Right renal pelvis (tissue), 4 donors: Measurements from ENCODE around the gene CNPY2. TPM values are rescaled to one million over a fixed set of nuclear protein-coding genes. Genes with fewer than 3 reads are reported as not detected.
"Not testable (repeated sequence)": the region's sequence is repeated elsewhere in the genome, so short reads cannot be mapped to it uniquely, and the experiment has no call there.

Experiments used
- DNase-seq, 4 donors: peaks; one replicate each; pipeline ENCODE4 v3.0.0-alpha.2; 2013; ENCODE audit warnings: low read depth in 4 of 4, low spot score in 3 of 4, missing footprints in 1 of 4
- polyA plus RNA-seq, 4 donors: library from polyadenylated mRNA; unstranded; fragments of 120-200 nt; gene quantifications; one replicate each; pipeline ENCODE4 v1.2.1, GENCODE V29; 2013; ENCODE audit not compliant: insufficient read length in 4 of 4

CNPY2 gene
- polyA plus RNA-seq, result 100 to 1,000 TPM; 145 to 167 (median 153) TPM

DNA sequence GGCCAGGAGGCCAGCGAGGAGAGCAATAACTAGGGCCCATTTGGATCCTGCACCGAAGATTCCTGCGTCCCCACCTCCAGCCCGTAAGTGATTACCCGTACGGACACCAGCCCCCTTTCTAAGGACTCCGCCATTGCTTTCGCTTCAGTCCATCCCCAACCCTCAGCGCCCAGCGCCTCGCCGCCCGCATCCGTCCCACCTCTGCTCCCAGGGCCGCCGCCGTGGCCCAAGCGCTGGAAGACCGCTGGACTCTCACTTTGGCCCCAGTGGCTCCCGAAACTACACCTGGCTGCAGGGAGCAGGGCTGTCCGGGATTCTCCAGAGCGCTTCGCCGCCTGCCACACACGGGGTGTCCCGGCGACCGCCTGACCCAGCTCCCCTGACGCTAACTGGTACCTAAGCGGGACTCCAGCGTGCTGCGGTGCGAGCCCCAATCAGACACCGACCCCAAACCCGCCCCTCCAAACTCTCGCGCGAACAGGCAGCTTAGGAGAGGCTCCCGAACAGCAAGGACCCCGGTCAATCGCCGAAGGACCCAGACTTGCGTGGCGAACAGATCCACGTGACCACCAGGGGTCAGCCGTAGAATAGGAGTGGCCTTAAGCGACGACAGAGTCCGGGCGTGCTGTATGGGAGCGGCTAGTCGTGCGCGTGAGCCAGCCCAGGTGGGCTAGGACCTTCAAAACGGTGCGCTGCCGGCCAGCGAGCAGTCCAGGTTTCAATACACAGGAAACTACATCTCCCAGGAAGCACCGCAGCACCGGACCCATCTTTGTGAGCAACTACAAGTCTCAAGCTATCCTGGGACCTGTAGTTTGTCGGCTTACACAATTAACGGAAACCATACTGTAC lies at the start of gene CNPY2:
Gene CNPY2 (minus strand): TSS at position 367 of the 852 bp plus-strand sequence. CDS start 771 bp downstream, outside the sequence.
- DNase-seq, result peak; percentile 91 to 97 (median 94)

DNA sequence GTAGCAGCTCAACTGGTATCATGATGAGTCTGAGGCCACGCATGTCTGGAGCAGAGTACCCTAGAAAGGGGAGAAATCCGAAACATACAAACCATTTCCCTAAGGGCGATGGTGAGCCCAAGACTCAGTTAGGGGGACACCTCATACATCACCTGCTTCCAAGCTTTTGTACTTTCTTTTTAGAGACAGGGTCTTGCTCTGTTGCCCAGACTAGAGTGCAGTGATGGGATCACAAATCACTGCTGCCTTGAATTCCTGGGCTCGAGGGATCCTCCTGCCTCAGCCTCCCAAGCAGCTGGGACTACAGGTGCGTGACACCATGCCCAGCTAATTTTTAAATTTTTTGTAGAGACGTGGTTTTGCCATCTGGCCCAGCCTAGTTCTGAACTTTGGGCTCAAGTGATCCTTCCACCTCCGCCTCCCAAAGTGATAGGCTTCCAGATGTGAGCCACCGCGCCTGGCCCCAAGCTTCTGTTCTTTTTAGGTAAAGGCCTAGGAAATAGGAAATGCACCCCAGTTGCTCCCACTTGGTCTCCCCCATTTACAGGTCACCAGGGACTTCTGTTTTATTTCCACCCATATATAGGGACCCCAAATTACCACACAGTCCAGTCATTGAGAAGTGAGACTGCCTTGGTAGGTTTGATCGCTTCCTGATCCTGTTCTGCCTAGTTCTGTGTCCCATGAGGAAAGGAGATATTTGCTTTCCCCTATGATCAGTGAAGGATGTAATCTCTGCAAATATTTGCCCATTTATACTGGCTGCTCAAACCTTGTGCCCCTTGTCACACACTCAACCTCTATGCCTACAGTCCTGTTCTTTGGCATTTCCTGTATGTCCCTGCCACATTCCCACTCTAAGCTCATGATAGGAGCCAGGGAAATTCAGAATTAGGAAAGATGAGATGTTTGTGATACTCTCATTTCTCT lies 46.6 kb upstream of the CNPY2 start, which contains the start of gene APOF:
Gene APOF (minus strand): TSS at position 728 of the 930 bp plus-strand sequence. CDS start 112 bp downstream, at position 616.
- DNase-seq, result no peak

DNA sequence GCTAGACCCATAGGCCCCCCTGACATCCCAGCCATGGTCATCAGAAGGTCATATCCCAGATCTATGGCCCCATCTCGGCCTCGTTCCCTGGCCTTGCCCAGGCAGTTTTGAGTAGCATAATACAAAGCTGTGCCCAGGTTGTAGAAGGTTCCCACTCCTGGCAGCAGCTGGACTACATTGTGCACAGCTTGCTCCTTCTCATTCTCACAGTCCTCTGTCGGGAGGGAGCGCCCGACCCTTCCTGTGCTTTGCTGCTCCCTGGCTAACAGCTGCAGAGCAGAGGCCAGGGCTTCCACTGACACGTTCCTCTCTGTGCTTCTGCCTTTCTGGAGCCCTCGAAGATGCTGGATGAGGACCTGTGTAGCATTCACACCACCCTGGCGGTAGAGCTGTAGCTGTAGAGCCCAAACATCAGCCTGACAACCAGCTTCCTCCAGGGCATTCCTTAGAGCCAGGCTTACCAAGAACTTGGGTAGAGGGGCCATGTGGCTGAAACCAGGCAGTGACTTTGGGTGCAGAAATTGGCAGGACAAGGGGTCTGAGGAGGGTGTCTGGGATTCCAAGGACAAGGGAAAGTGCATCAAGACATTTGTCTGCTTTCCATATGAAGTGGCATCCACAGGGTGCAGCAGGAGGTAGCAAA lies 45.8 kb upstream of the CNPY2 start:
- no peak for DNase-seq

DNA sequence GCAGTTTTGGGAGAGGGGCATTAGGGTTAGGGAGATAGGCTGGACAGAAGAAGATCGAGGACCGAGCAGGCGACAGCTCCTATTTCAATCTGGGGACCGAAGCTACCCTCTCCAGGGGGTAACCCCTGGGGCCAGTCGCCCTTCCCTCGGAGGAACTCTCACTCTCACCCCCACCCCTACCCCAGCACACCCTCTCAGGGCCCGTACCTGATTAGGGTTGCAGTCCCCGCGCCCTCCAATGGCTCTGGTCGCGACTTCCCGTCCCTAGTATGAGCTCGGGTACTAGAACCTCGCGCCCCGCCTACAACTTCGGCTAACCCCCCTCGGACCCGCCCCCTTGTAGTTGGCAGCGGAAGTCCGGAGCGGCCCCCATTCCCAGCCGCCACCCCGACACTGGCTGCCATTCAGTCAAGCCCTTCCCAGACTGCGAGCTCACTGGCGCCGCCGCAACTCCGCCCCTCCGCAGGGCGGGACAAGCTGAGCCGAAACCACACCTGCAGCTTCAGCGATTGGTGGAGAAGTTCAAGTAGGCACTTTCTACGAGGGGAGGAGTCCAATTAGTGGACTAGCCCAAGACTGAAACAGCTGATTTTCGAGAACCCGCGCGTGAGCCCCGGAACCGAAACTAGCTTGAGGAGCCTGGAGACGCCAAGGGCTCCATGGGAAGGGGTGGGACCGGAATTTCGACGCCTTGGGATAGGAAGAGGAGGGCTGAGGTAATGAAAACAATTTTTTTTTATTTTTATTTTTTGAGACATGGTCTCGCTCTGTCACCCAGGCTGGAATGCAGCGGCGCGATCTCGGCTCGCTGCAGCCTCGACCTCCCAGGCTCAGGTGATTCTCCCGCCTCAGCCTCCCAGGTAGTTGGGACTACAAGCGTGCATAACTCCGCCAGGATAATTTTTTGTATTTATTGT lies 44.3 kb upstream of the CNPY2 start, which contains the start of gene STAT2:
Gene STAT2 (minus strand): TSS at position 257 of the 917 bp plus-strand sequence. CDS start 3,536 bp downstream, outside the sequence.
- peak; percentile 93 to 99 (median 99) for DNase-seq

DNA sequence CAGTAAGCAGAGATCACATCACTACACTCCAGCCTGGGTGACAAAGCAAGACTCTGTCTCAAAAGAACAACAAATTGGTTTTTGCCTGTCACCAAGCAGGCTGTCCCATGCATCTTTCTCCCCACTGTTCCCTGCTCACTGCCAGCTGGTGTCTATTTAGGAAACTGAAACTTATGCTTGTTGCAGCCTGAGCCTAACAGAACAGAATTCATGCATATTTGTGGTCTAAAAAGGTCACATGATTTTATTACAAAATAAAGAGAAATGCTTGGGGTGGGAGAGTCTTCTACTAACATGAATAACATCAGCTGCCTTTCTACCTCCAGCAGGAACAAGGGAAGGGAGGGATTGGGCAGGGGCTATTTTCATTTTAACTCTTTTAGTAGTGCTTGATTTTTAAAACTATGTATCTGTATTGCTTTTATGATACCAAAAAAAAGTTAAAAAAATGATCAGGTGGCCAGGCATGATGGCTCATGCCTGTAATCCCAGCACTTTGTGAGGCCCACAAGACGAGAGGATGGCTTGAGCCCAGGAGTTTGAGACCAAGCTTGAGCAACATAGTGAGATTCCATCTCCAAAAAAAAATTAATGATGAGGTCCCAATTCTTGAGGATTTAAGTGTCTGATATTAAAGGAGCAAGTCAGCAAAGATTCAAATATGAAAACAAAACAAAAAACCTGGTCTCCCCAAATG lies 43.2 kb upstream of the CNPY2 start:
- no peak for DNase-seq

DNA sequence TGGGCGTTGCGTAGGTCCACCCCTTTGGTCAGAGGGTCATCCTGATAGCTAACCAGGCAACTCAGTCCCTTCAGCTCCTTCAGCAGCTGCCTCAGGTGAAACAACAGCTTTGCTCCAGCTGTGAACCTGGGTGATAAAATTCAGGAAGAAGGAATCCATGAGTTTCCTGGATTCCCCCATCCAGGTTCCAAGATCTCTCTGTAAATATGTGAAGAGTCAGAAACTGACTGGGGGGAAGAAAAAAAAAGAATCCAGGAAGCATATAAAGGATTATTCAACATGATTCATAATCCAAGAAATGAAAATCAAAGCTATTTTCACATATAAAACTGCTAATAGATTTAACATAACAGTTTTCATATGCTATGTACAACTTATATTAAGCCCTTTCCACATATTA lies 35.5 kb upstream of the CNPY2 start:
- DNase-seq, result no peak

DNA sequence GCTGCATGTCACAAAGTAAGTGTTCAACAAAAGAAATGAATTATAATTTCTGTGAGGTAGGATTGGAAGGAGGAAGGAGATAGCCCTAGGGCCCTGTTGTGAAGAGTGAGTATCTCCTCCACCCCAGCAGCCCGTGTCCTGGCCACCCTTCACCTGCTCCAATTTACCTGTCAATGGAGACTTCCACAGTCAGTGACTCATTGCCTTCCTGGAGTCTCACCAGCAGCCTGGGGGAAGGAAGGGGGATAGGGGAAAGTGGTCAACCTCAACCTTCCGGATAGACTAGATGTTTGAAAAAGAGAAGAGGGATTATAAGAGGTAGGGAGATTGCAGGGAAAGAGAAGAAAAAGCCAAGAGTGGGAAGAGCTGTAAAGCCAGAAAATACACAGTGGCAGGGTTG lies 34.9 kb upstream of the CNPY2 start:
- DNase-seq, result no peak

DNA sequence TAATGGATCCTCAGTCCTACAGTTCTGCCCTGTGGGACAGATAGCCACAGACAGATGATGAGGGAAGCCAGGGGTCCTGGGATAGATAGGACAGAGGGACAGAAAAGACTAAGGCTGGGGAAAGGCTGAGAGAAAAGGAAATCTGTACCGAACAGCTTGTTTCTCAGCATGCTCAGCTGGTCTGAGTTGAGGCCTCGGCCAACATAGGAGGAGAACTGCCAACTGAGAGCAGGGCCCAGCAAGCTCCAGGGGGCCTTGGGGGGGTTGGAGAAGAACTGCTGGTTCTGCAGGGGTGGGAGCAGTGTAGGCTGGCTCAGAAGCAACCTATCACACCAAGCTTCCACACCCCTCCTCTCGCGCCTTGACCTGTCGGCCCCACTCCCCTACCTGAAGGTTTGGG lies 33.0 kb upstream of the CNPY2 start:
- DNase-seq, result no peak

DNA sequence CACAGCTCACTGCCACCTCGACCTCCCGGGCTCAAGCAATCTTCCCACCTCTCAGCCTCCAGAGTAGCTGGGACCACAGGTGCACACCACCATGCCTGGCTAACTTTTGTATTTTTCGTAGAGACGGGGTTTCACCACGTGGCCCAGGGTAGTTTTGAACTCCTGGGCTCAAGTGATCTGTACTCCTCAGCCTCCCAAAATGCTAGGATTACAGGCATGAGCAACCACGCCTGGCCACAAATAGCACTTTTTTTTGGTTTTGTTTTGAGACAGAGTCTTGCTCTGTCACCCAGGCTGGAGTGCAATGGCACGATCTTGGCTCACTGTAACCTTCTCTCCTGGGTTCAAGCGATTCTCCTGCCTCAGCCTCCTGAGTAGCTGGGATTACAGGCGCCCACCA lies 31.5 kb upstream of the CNPY2 start:
- DNase-seq, result not testable (repeated sequence)

DNA sequence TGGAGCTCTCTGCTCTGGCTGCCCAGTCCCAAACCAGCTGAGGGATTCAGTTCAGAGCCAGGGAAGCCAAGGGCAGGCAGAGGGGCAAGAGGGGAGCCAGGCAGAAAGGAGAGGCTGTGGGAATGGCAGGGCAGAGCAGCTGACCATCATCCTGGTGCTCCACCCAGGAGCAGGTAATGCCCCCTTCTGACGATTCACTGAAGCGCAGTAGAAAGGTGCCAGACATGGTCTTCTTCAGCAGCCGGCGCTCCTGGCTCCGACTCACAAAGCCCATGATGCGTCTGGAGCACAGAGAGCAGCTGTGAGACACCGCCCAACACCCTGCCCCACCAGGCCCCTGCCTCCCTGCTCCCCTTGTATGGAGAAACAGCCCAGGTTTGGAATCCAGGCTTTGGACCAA lies 30.9 kb upstream of the CNPY2 start:
- DNase-seq, result no peak

DNA sequence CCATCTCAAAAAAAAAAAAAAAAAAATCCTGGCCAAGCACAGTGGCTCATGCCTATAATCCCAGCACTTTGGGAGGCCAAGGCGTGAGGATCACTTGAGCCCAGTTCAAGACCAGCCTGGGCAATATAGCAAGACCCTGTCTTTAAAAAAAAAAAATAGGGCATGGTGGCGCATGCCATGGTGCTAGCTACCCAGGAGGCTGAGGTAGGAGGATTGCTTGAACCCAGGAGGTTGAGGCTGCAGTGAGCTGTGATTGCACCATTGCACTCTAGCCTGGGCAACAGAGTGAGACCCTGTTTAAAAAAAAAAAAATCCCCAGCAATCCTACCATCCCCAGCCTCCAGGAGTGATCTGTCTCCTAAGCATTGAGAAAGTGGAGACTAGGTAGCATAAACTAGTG lies 26.5 kb upstream of the CNPY2 start:
- DNase-seq, result not testable (repeated sequence)

DNA sequence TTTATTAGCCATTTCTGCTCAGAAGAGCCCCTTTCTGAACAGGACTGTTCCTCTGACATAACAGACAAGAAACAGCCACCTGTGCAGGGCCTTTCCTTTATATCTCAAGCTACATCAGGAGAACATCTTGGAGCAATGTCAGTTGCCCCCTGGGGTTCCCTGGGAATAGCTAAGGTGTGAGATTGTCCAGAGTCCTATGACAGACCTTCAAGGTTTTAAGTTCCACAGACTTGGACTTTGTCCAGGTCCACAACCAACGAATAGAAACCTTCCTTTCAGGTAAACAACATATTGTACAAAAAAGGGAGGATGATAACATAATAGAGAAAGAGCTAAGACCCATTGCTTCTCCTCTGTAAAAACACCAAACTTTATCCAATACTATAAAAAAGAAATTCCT lies 25.8 kb upstream of the CNPY2 start:
- DNase-seq, result no peak

DNA sequence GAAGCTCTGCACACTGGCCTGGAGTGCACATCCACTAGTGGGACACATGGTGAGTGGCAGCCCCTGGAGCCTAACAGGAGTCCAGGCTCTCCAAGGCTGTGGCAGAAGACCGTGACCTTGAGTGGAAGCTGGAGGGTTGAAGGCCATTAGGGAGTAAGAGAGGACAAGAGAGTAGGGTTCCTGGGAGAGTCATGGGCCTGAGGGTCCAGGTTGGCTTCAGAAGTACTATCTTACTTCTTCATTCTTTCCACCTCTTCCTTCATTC lies 23.3 kb upstream of the CNPY2 start:
- no peak for DNase-seq

DNA sequence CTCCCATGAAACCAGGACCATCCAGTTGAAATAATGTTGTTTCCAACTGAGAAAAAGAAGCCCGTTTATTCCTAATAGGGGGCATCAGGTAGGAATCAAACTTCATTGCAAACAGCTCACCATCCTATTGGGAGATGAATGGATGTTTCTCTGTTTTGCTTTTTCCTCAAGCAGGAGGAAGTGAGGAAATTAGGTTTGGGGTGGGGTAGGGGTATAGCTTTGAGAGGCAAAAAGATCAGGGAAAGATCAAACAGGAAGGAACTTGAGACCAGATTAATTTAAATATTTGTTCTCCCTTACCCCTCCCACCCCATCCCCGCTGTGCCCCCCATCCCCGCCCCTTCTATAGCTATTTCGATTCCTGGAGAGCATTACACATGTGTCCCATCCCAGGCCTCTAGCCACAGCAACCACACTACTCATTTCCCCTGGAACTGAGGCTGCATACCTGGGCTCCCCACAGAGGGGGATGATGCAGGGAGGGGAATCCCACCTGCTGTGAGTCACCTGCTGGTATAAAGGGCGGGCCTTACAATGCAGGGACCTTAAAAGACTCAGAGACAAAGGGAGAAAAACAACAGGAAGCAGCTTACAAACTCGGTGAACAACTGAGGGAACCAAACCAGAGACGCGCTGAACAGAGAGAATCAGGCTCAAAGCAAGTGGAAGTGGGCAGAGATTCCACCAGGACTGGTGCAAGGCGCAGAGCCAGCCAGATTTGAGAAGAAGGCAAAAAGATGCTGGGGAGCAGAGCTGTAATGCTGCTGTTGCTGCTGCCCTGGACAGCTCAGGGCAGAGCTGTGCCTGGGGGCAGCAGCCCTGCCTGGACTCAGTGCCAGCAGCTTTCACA lies 22.7 kb upstream of the CNPY2 start, which contains the start of gene IL23A:
Gene IL23A (plus strand): TSS at position 577 of the 850 bp plus-strand sequence. CDS start 161 bp downstream, at position 738.
- no peak for DNase-seq

DNA sequence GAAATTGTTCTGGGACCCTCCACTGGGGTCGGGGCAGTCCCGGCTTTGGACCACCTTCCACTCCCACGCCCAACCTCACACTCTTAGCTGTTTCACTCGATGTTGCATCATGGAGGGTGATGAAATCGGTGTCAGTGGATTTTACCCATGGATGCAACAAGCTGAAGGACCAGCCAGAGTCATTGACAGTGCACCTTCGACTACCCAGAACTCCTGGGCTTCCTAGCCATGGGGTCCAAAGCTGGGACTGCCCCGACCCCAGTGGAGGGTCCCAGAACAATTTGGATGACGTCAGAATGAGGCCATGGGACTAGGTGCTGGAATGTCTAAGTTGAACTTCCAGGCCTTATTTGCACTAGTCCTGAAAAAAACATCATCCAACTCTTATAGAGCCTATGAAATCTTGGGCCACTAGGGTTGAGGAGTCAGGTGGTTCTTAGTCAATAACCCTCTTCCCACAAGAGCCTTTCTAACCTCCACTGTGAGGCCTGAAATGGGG lies 22.0 kb upstream of the CNPY2 start:
- no peak for DNase-seq

DNA sequence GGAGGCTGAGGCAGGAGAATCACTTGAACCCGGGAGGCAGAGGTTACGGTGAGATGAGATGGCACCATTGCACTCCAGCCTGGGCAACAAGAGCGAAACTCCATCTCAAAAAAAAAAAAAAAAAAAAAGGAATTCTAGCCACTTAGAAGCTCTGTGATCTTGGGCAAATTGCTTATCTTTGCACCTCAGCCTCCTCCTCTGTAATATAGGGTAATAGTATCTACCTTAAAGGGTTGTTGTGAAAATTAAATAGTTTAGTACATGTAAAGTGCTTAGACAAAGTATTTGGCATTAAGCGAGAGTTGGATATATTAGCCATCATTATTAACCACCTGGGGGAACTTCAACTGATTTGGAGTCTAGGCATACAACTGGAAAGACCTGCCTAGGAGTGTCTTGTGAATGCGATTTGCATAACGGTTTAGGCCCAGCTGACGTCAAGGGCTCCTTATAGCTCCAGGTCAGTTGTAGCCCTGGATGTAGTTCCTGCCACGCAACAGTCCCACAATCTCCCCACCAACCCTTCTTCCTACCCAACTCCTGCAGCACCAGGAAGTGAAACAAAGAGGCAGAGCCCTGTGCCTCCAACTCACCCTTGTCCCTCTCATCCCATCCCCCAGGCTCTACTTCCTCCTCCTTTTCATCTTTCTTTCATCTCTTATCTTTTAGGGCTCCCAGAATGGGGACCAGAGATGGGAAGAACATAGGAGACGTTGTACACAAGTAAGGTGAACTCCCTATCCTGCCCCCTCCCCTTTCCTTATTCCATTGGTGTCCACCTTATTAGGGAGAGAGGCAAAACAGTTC lies 20.8 kb upstream of the CNPY2 start:
- no peak for DNase-seq

DNA sequence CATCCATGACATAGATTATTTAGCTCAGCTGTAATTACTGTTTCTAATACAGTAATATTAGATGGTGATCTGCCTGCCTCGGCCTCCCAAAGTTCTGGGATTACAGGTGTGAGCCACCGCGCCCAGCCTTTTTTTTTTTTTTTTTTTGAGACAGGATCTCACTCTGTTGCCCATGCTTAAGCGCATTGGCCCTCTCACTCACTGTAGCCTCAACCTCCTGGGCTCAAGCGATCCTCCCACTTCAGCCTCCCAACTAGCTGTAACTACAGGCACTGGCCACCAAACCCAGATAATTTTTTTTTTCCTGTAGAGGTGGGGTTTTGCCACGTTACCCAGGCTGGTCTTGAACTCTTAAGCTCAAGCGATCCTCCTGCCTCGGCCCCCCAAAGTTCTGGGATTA lies 19.7 kb upstream of the CNPY2 start:
- DNase-seq, result not testable (repeated sequence)
